ENCODE data around the gene PPP1R9B.

PPP1R9B gene

DNA sequence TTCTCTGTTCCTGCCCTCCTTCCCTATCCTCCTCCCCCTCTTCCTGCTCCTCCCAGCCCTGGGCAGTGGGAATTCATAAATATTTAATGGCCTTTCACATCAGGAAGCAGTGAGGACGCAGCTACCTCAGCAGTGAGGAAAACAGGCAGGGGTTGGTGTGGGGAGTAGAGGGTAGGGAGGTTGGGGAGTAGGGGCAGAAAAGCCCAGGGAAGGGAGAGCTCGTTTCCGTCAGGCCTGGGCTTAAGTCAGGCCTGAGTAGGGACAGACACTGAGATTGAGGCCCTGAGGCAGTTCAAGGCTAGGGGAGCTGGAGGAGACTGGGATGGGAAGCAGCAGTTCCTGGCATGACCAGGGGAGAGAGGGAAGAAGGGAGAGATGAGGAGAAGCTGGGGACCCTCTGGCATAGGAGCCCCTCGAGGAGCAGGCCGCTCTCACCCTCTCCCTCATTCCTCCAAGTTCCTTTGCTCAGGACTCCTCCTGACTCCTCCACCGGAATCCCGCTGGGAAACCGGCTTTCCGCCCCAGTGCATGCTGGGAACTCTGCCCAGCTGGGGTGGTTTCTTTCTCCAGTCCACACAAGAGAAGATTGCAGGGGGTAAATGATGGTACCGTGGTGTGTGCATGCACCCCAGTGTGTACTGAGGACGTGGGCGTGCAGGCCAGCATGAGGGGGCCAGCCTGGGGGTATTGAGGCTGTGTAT lies 26.7 kb downstream of the PPP1R9B start:
- peak in 1 of 2 experiments; percentile 19 for DNase-seq

DNA sequence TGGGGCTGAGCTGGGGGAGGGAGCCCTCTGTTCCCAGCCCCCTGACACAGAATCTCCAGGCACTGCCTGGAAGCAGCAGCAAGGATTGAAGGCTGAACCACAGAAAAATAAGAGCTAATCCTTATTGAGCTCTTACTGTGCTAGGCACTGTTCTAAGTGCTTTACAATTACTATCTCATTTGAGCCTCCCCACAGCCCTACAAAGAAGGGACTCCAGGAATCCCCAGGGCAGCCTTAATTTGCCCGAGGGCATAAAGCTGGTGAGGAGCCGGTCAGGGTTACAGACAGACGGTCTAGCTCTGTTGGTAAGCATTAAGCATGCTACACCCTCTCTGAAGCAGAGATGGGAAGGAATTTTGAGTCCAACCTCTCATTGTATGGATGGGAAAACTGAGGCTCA lies 27.5 kb downstream of the PPP1R9B start:
- DNase-seq = no peak

DNA sequence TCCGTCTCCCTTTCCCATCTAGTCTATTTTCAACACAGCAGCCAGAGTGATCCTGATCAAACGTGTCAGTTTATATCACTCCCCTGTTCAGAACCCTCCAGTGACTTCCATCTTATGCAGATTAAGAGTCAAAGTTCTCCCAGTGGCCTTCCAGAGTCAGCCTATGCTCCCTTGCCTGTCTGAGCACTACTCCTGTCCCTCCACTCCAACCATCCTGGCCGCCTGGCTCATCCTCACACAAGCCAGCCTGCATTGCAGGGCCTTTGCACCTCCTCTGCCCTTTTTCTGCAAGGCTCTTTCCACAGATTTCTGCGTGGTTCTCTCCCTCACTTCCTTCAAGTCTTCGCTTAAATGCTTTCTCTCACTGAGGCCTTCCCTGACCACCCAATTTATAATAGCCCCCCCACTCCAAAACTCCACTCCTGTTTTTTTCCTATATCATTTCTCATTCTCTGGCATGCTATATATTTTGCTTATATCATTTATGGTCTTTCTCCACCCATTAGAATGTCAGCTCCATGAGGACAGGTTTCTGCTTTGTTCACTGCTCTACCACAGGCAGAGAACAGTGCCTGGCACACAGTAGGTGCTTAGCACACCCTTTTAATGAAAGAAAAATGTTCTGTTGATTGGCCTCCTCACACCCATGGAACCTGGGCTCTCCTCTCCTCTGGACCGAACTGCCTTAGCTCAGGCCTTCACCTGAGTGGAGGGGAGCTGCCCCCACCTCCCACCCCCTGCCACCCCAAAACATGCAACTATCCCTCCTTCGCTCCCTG lies 29.8 kb downstream of the PPP1R9B start:
- DNase-seq = no peak

DNA sequence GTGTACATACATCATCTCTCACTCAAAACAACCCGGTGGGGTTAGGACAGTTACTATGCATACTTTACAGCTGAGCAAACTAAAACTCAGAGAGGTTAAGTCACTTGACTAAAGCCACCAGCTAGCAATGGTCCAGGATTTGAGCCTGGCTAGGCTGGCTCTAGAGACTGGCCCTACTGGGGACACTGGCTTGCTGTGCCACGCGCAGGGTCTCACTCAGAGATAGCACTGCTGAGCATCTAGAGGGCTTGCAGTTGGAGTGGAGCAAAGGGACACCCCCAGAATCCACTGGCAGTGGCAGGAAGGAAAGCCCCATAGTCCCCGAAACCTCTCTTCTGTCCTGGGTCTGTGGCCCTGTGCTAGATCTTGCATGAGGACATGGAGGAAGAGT lies 31.7 kb downstream of the PPP1R9B start:
- no peak for DNase-seq

DNA sequence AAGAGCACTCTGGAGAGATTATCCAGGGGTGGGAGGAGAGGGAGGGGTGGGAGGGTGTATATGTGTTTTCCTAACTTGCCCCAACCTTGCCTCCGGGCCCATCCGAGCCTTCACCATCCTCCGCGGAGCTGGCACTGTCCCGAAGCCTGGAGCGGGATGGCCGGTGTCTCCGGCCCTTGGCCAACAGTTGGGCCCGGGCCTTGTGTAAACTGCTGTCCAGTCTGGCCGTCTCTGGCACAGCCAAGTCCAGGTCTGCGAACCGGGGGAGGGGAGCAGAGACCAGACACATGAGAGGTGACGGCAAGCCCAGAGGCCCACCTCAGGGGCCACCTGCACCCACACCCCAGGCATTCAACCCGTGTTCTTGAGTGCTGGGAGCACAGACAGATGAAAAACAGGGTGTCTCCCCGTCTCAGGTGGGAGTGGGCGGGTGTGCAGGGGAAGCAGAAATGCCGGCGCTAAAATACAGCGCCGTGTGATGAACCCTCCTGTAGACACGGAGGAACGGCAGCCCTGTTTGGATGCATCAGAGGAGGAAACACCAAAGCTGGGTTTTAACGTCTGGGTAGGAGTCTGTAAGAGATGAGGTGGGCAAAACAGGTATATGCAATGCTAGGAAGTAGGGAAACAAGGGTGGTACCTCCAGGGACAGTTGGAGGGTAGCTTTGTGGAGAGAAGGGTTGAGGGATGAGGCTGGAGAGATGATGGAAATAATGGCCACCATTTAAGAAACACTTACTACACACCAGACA lies 32.2 kb downstream of the PPP1R9B start:
- no peak for DNase-seq

DNA sequence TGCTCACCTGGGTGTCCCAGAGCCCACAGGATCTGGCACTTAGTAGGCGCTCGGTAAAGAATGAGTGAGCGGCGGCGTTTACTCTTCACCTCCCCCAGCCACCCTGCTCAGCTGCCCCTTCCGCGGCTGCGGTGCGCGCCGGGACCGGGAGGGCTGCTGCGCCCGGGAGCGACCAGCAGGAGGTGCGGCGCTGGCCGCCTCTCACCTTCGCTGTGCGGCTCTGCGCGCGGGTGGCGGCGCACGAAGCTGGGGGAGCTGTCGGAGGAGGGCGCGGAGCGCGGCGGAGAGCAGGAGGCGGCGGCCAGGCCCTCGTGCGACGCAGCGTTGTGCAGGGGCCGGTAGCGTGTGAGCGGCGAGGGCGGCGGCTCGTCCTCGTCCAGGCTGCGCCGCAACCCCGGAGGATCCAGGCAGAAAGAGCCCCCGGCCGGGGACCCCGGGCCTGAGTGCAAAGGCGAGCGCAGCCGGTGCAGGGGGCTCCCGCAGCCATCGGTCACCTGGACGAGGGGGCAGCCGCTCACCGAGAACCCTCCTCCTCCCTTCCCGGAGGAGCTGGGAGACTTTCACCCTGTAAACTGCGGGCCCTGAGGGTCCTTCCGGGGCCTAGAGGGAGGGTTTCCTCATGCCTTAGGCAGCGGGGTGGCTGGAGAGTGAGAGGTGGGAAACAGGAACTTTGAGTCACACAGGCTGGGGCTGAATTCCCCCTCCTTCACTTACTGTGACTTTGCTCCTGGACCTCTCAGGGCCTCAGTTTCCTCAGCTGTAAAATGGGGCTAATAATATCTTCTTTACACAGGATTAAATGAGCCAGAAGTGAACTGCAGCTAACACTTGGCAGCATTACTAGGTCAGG lies 33.0 kb downstream of the PPP1R9B start:
- no peak for DNase-seq

DNA sequence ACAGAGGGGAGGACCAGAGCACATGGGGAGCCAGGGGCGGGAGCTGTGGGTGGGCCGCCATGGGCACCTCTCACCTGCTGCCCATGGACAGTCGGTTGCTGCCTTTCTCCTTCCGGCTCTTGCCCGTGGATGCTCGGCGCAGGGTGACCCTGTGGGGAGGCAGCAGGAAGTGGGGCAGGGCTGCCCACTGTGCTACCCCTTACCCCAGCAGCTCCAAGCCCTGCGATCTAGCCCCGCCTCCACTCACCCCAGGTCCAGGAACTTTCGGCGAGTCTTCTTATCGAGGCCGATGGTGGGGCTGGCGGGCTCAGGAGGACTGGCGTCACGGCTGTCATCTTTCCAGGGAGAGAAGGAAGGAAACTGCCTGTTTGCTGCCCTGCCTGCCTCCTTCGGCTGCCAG lies 34.7 kb downstream of the PPP1R9B start:
- DNase-seq = no peak

DNA sequence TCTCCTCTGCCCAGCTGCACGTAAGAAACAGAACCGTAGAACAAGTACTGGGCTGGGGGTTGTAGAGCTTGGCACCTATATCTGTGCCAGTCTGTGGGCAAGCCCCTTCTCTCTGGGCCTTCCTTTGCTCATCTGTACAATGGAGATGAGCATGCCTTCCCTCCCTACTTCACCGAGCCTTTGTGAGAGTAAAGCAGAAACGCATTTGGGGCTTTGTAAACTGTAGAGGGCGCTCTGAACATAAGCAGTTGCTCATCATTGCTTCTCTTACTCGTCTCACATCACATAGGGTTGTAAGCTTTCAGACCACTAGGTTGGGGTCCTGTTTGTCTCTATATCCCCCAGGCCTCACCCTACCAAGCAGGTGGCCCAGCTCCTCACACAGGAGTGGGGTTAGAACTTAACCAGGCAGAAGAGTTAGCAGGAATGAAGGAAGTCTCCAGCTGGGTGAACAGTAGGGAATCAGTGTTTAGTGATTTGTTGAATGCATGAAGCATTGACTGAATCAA lies 35.6 kb downstream of the PPP1R9B start:
- DNase-seq = no peak

DNA sequence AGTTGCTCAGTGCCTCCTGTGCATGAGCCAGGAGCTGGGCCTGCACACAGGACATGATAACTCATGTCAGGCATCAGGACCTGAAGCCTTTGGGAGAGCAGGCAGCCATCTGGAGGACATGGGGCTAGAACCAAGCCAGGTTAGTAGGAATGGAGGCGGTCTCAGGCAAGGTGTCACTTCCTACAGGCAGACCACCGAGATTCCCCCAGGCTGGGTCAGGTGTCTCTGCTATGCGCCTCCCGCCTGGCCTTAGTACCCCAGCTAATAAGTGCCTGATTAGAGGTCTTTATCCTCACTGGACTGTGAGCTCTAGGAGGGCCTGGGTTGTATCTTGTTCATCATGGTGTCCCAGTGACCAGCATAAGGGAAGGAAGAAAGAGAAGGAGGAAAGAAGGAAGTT lies 36.1 kb downstream of the PPP1R9B start:
- DNase-seq = no peak

DNA sequence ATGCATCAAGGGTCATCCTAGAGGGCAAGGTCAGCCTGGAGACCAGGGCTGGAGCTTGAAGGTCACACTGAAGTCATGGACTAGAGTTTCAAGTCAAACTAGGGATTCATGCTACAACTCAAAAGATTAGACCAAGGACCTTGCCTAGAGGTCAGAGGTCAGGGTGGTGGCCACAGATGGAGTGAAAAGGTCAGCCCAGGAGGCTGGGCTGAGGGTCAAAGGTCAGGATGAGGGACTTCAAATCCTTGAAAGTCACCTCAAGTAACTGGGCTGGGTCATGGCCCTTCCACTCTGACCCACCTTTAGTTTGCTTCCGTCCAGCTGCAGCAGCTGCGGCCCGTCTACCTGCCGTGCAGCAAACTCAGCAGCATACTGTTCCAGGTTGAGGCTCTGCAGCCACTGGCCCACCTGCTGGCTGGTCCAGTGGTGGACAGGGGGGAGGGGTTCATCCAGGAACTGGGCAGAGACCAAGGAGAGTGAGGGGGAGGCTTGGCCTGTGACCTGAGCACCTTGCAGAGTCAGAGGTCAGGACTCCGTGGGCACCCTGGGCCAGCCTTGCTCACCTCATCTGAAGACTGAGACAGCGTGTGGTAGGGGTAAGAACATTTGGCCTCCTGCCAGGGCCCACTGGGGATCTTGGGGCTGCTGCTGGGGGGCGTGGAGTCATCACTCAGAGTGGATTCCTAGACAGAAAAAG lies 36.7 kb downstream of the PPP1R9B start:
- no peak for DNase-seq

DNA sequence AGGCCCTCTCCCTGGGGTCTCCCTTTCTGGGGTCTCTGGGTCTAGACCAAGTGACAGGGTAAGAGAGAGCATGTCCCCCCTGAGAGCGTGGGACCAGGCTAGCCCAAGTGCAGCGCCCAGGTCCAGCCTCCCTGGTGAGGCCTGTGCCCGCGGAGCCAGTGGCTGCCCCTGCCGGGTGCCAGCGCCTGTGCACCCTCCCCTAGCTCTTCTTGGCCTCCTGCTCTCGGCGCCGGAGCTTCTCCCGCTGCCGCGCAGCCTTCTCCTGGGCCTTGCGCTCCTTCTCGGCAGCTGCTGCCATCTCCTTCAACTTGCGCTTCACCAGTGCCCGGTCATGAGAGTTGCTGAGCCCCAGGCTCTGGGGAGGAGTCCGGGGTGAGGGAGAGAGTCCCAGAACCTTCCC lies 37.8 kb downstream of the PPP1R9B start:
- no peak for DNase-seq

DNA sequence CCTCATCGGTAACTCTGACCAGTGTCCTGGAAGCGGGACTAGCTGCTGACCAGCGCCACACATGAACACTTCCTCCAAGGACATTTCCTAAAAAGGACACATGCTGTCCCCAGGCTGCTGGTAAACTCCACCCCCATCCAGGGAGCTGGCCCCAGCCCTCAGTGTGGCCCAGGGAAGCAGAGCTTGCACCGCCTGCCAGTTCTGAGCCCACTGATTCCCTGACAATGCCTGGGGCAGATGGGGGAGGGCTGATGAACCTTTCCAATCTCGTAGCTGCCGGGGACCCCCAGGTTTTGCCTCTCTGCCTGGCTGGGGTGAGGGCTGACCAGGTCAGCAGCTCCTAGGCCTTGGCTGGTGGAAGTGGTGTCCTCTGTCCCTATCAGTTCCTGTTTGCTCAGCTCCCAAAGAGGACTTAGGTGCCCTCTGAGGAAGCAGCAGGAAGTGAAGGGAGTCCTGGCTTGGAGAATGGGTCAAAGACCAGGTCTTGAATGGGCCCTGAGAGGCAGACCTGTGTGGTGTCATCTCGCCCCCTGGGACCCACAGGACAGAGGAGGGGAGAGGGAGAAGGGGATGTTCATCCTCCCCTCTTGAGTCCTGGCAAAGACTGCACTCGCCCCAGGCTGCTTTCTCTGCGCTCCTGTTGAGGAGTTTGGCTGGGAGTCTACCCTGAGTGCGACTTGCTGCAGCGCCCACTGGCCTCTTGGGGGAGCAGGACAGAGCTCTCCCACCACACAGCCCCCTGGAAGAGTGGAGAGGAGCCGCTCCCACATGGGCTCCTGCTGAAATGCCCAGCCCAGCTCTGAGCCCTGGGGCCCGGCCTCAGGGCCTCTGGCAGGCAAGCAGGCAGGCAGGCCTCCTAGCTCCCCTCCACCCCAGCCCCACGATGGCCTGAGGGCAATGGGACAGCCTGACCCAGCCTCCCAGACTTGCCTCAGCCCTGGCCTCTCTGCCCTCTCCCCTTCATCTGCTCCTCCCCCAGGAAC lies 38.5 kb downstream of the PPP1R9B start:
- DNase-seq = no peak

DNA sequence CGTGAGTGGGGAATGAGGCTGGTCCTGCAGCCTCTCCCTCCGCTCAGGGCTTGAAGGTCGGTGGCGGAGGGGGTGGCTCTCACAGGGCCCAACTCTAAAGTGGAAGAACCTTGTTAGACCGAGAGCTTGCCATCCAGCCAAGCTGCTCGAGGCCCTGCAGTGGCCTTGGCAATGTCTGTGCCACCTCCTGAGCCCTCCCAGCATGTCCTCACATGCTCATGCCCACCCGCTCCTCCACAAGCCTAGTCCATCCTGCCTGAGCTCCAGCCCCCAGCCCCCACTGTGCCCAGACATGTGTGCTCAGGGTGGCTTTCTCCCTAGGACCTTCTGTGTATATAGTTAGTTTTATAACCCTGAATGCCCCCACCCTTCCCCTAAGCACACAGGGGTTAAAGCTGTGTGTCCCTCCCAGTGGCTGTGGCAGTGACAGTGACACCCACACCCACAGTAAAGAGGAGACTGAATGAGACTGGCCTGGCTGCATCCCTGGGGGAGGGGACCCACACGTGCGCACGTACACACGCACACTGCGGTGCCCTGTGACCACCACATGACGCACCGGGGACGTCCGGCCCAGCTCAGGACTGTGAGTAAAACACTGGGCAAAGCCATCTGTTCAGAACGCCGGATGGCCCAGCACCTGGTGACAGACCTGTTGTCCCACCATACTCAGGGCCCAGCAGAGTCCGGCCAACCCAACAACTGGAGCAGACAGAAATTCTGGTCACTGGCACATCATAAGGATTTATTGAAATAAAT lies 39.7 kb downstream of the PPP1R9B start:
- DNase-seq = no peak

DNA sequence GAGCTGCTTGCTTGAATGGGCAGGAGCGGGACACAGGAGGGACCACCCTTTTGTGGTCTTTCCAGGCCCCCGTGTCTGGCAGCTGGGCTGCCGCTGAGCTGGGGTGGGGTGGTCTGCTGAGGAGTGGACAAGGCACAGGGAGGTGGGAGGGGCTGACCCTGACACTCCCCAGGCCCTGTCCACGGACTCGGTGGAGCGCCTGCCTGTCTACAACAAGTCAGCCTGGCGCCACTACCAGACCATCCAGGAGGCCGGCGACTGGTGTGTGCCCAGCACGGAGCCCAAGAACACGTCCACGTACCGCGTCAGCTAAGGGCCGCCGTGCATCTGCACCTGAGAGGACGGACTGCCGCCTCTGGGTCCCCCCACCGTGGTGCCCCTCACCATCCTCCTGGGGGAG lies 40.7 kb downstream of the PPP1R9B start:
- DNase-seq = no peak

DNA sequence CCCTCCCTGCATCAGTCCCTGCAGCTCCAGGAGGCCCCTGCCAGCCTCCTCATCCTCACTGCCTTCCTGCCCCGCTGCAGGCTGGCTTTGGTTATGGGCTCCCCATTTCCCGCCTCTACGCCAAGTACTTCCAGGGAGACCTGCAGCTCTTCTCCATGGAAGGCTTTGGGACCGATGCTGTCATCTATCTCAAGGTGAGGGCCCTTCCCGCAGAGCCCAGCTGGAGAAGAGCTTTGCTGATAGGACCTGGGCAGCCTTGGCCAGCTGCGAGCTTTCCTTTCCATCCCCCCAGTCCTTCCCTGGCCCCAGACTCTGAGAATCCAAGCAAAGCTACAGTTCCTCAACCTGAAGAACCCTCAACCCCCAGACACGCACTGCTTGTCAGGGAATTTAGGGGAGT lies 41.3 kb downstream of the PPP1R9B start:
- no peak for DNase-seq

DNA sequence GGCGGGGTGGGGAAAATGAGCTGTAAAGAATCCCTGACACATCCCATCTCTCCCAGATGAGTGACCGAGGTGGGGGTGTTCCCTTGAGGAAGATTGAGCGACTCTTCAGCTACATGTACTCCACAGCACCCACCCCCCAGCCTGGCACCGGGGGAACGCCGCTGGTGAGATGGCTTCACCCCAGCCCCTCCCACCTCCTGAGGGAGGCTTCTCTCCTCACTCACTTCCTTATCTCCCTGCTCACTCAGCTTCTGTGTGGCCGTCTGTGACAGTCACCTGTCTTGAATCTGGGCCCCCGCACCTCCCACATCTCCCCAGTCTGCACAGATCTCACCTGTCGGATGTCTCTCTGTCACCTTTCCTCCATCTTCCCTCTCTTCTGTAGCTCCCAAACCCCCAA lies 41.9 kb downstream of the PPP1R9B start:
- no peak for DNase-seq

DNA sequence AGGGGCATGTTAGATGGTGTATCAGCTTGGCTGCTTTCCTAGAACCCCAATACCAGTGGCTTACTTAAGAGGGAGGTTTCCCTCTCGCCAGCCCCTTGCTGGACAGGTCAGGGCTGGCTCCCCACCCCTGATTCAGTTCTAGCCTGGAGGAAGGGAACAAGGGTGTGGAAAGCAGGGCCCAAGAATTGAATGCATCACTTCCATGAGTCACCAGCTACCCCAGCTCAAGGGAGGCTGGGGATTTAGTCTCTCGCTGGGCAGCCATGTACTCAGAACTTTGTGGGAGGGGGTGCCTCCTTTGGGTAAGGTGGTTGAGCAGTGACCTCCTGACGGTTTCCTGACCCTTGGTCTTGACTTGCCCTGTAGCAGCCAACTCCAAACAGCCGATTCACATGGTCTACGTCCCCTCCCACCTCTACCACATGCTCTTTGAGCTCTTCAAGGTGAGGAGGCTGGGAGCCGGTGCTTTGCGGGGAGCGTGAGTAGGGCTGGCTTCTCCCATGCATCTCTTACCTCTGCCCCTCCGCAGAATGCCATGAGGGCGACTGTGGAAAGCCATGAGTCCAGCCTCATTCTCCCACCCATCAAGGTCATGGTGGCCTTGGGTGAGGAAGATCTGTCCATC lies 42.6 kb downstream of the PPP1R9B start:
- DNase-seq = no peak

DNA sequence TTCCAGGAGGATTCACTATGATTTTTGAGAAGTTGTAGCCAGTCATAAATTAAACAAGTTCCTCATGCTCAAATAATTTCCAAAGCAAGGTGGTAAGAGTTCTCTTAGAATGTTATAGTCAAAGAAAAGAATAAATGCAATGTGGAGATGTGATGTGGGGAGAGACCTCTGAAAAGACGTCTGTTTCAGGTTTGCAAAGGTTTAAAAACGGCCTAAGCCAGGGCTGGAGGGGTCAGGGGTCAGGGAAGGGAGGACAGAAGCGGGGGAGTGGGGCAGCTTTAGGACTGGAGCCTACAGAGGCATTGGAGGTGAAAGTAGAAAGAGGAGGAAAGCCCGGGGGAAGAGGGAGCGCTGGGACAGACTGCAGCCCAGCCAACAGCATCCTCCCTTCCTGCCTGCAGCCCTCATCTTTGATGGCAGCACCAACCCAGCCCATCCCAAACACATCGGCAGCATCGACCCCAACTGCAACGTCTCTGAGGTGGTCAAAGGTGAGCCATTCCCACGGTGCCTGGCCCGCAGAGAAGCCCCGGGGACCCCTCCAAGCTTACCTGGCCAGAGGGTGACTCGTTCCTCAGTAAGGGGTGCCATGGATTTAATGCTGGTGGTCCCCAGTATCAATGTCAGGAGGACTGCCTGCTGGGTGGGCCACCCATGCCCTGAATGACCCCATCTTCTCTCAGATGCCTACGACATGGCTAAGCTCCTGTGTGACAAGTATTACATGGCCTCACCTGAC lies 43.9 kb downstream of the PPP1R9B start:
- no peak for DNase-seq

DNA sequence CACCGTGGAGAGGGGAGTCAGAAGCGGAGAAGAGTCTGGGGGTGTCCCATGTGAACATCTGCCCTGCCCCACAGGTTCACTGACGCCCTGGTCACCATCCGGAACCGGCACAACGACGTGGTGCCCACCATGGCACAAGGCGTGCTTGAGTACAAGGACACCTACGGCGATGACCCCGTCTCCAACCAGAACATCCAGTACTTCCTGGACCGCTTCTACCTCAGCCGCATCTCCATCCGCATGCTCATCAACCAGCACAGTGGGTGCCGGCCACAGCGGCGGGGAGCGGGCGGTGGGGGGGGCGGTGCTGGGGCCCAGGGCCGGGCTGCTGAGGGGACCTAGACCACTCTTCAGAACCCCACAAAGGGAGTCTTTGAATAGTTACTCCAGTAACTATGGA lies 44.7 kb downstream of the PPP1R9B start:
- DNase-seq = no peak

Data from NCI-H187 (cell line).